ENCODE data around the gene CRB1.

Gene CRB1

GRCh38 chr1:197307551-197307950 lies 39.5 kb downstream of the CRB1 start:
- DNase-seq (ENCODE audit: low spot score): no peak
- TF ChIP-seq CTCF (IDR thresholded peaks at IDR 0.05; ENCODE audit: extremely low read depth, missing control alignments): no peak

GRCh38 chr1:197311081-197311480 lies 43.0 kb downstream of the CRB1 start:
- DNase-seq (ENCODE audit: low spot score): no peak
- TF ChIP-seq CTCF (IDR thresholded peaks at IDR 0.05; ENCODE audit: extremely low read depth, missing control alignments): no peak

GRCh38 chr1:197312163-197312562 lies 44.1 kb downstream of the CRB1 start:
- no peak for DNase-seq (ENCODE audit: low spot score)
- no peak for TF ChIP-seq CTCF (IDR thresholded peaks at IDR 0.05; ENCODE audit: extremely low read depth, missing control alignments)

GRCh38 chr1:197313713-197314112 lies 45.7 kb downstream of the CRB1 start:
- no peak for TF ChIP-seq CTCF (IDR thresholded peaks at IDR 0.05; ENCODE audit: extremely low read depth, missing control alignments)
- DNase-seq (ENCODE audit: low spot score): no peak

- no peak for TF ChIP-seq CTCF (IDR thresholded peaks at IDR 0.05; ENCODE audit: extremely low read depth, missing control alignments)
- no peak for DNase-seq (ENCODE audit: low spot score)
Observed at GRCh38 chr1:197314682-197315081, 46.6 kb downstream of the CRB1 start.

GRCh38 chr1:197319631-197320030 lies 51.6 kb downstream of the CRB1 start:
- no peak for DNase-seq (ENCODE audit: low spot score)
- TF ChIP-seq CTCF (IDR thresholded peaks at IDR 0.05; ENCODE audit: extremely low read depth, missing control alignments): no peak

GRCh38 chr1:197320991-197321531 lies 53.0 kb downstream of the CRB1 start:
- no peak for DNase-seq (ENCODE audit: low spot score)
- no peak for TF ChIP-seq CTCF (IDR thresholded peaks at IDR 0.05; ENCODE audit: extremely low read depth, missing control alignments)
